ENCODE data around the gene ARHGAP42. TPM values are rescaled to one million over a fixed set of nuclear protein-coding genes. Genes with fewer than 3 reads are reported as not detected.

Gene ARHGAP42
- total and polyA plus RNA-seq, 2 of the 13 experiments (the other 11 are each of a cell fraction or from before 2014, with no cell fraction given), result 2.5 to 4.3 TPM

- TF ChIP-seq ZNF549 (CRISPR knock-in tag; IDR thresholded peaks at IDR 0.05), result no peak
Measured at GRCh38 chr11:100640646-100641045, 46.4 kb upstream of the ARHGAP42 start (continued).

DNA sequence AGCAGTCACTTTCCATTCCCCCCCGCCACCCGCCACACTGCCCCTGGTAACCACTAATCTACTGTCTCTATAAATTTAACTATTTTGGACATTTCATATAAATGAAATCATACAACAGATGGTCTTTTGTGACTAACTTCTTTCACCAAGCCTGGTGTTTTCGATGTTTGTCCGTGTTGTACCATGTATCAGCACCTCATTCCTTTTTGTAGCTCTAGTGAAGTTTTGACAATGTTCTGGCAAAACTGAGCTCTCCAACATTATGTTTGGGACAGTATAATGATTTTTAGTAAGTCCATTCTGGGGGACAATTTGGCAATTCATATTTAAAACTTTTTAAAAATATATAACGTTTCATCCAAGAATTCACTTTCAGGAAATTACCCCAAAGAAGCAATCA, 45.6 kb upstream of the ARHGAP42 start:
- no peaks in the 10 kb centered on the region for H3K9me3 ChIP-seq (ENCODE audit: low read length)
- no peak for DNase-seq (ENCODE audit: low spot score)
- H4K20me1 ChIP-seq (ENCODE audit: insufficient read depth, low read length), result no peaks in the 10 kb centered on the region
- BruUV-seq (replicated peaks), result no TSS peak
- 12% methylated on average over 5 of the region's 5 CpGs for WGBS (ENCODE audit: low lambda C conversion rate)
- no peak overlapping the region for H2AFZ ChIP-seq (ENCODE audit: low read length)
- no peak for ATAC-seq
- H3K4me1 ChIP-seq (ENCODE audit: insufficient read depth, low read length), result peaks cover 8% of the 10 kb centered on the region; the same call in 1 of the 2 replicates
- no peak overlapping the region for H3K27ac ChIP-seq (ENCODE audit: extremely low read length, insufficient read depth, low read length)
- in situ Hi-C loops (cut with HindIII; ENCODE audit: extremely low pct_ligation_motif_present, low pct_unique_long_range_greater_than_20kb) (no loop called here), intact Hi-C loops (cut with micrococcal nuclease; ENCODE audit: unreplicated experiment) (no loop called here)
- H3K36me3 ChIP-seq (replicated peaks in 1 of 2; ENCODE audit: control insufficient read depth in 1 of 2, insufficient read depth in 2 of 2, low read length in 2 of 2), result no peaks in the 10 kb centered on the region
- ChIA-PET POLR2A (no interaction called here), CTCF (ENCODE audit: low intra/inter-chr PET ratio, low total read pairs) (no interaction called here)
- H3K79me2 ChIP-seq (ENCODE audit: insufficient read depth, low read length), result no peaks in the 10 kb centered on the region
- no peak overlapping the region for H3K4me2 ChIP-seq (ENCODE audit: low read depth, low read length)
- H3K4me3 ChIP-seq (replicated peaks in 1 of 3; ENCODE audit: insufficient read depth in 1 of 3, low read depth in 2 of 3, low read length in 3 of 3), result no peak overlapping the region
- no peaks in the 10 kb centered on the region for H3K27me3 ChIP-seq (ENCODE audit: control insufficient read depth in 1 of 2, insufficient read depth in 2 of 2, low read length in 2 of 2)
- no peak for FAIRE-seq
- no peak overlapping the region for H3K9ac ChIP-seq (ENCODE audit: insufficient read depth, low read depth, low read length)
- TF ChIP-seq RORA (CRISPR knock-in tag; IDR thresholded peaks at IDR 0.05) (no peak), HMG20B (CRISPR knock-in tag; conservative IDR thresholded peaks at IDR 0.05) (no peak), NONO (IDR thresholded peaks at IDR 0.05) (no peak), NONO (CRISPR knock-in tag; conservative IDR thresholded peaks at IDR 0.05) (no peak), GZF1 (CRISPR knock-in tag; IDR thresholded peaks at IDR 0.05) (no peak), ELF4 (CRISPR knock-in tag; IDR thresholded peaks at IDR 0.05; ENCODE audit: borderline replicate concordance) (no peak), FOSL2 (CRISPR knock-in tag; IDR thresholded peaks at IDR 0.05) (no peak), ZNF512B (CRISPR knock-in tag; IDR thresholded peaks at IDR 0.05; ENCODE audit: borderline replicate concordance) (no peak), PRMT3 (CRISPR knock-in tag; IDR thresholded peaks at IDR 0.05; ENCODE audit: borderline replicate concordance, low read depth) (no peak), ZNF329 (CRISPR knock-in tag; IDR thresholded peaks at IDR 0.05; ENCODE audit: low read depth) (no peak), U2AF1 (optimal IDR thresholded peaks at IDR 0.05; ENCODE audit: low read depth, low read length) (no peak), ZNF557 (CRISPR knock-in tag; IDR thresholded peaks at IDR 0.05) (no peak), PLRG1 (conservative IDR thresholded peaks at IDR 0.05) (no peak), CREM (IDR thresholded peaks at IDR 0.05) (no peak), CREM (CRISPR knock-in tag; IDR thresholded peaks at IDR 0.05) (no peak), ATRX (CRISPR knock-in tag; IDR thresholded peaks at IDR 0.05; ENCODE audit: borderline replicate concordance) (no peak), ZNF790 (CRISPR knock-in tag; IDR thresholded peaks at IDR 0.05; ENCODE audit: borderline replicate concordance) (no peak), FOXM1 (CRISPR knock-in tag; IDR thresholded peaks at IDR 0.05) (no peak)
- TF ChIP-seq, protein P1, sequence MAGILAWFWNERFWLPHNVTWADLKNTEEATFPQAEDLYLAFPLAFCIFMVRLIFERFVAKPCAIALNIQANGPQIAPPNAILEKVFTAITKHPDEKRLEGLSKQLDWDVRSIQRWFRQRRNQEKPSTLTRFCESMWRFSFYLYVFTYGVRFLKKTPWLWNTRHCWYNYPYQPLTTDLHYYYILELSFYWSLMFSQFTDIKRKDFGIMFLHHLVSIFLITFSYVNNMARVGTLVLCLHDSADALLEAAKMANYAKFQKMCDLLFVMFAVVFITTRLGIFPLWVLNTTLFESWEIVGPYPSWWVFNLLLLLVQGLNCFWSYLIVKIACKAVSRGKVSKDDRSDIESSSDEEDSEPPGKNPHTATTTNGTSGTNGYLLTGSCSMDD (CRISPR knock-in tag; IDR thresholded peaks at IDR 0.05), result no peak
- TF ChIP-seq, protein P2, sequence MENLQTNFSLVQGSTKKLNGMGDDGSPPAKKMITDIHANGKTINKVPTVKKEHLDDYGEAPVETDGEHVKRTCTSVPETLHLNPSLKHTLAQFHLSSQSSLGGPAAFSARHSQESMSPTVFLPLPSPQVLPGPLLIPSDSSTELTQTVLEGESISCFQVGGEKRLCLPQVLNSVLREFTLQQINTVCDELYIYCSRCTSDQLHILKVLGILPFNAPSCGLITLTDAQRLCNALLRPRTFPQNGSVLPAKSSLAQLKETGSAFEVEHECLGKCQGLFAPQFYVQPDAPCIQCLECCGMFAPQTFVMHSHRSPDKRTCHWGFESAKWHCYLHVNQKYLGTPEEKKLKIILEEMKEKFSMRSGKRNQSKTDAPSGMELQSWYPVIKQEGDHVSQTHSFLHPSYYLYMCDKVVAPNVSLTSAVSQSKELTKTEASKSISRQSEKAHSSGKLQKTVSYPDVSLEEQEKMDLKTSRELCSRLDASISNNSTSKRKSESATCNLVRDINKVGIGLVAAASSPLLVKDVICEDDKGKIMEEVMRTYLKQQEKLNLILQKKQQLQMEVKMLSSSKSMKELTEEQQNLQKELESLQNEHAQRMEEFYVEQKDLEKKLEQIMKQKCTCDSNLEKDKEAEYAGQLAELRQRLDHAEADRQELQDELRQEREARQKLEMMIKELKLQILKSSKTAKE (CRISPR knock-in tag; IDR thresholded peaks at IDR 0.05; ENCODE audit: borderline replicate concordance), result no peak

Measured in HepG2 (cell line).